ENCODE results near the gene CEP164. TPM values are rescaled to one million over a fixed set of nuclear protein-coding genes. Genes with fewer than 3 reads are reported as not detected.

The CEP164 gene
- total and polyA plus RNA-seq, 2 of the 8 experiments (the other 6 are each of a cell fraction or from before 2014, with no cell fraction given), result 8.4 to 20.8 TPM

DNA sequence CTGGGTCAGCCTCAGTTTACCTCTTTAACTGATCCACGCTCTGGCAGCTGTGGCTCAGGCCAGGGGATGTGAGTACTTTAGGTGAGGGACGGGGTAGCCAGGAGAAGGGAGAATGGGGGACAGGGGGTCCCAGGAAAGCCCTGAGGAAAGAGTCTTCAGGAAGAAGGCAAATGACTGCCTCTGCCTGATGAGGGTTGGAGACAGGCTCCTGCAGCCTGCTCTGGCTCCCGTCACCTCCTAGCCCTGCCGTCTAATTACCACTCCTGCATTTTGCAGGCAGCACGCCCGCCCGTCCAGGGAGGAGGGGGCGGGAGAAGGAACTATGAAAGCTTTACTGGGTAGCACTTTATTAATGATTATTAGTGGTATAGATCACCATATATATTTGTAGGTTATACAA, 116.6 kb downstream of the CEP164 start:
- no peak overlapping the region for H3K14ac ChIP-seq (ENCODE audit: insufficient read length)
- no peak overlapping the region for H3K9ac ChIP-seq (replicated peaks in 1 of 4; ENCODE audit: extremely low read depth in 1 of 4, low read depth in 3 of 4, low read length in 3 of 4)
- TF ChIP-seq RXRA (IDR thresholded peaks at IDR 0.05; ENCODE audit: insufficient read depth, low read depth, low read length) (no peak), KDM1A (IDR thresholded peaks at IDR 0.05; ENCODE audit: borderline replicate concordance, low read length) (no peak), HDAC6 (IDR thresholded peaks at IDR 0.05; ENCODE audit: low read depth, low read length) (no peak), SAP30 (IDR thresholded peaks at IDR 0.05; ENCODE audit: insufficient read depth, insufficient replicate concordance, low read length) (no peak), CTBP2 (IDR thresholded peaks at IDR 0.05; ENCODE audit: borderline replicate concordance, insufficient read depth, insufficient read length, low read length) (no peak), CHD2 (IDR thresholded peaks at IDR 0.05; ENCODE audit: low read length) (no peak), YY1 (IDR thresholded peaks at IDR 0.05; ENCODE audit: low read depth, low read length) (no peak), JUN (IDR thresholded peaks at IDR 0.05; ENCODE audit: low read depth, low read length) (no peak), GTF2F1 (IDR thresholded peaks at IDR 0.05; ENCODE audit: borderline replicate concordance, low read depth, low read length) (no peak), POLR2AphosphoS5 (IDR thresholded peaks at IDR 0.05; ENCODE audit: low read depth, low read length) (no peak), CBX5 (IDR thresholded peaks at IDR 0.05; ENCODE audit: low read depth, low read length) (no peak), BACH1 (IDR thresholded peaks at IDR 0.05; ENCODE audit: low read length) (no peak), POU5F1 (IDR thresholded peaks at IDR 0.05; ENCODE audit: low read depth, low read length) (no peak), RFX5 (IDR thresholded peaks at IDR 0.05; ENCODE audit: borderline replicate concordance, low read depth, low read length) (no peak), SRF (IDR thresholded peaks at IDR 0.05; ENCODE audit: low read depth, low read length) (no peak)

More for the DNA sequence above, 116.6 kb downstream of the CEP164 start:
- no peak overlapping the region for H4K8ac ChIP-seq (ENCODE audit: extremely low read depth, insufficient read depth, low read length)
- 0 out of 2 replicates have a peak overlapping the region, but pooled peaks have one; percentile 98 for H2BK15ac ChIP-seq (ENCODE audit: low read length)
- no peak overlapping the region for H3K4me3 ChIP-seq (ENCODE audit: extremely low read depth in 1 of 4, insufficient read depth in 2 of 4, low read depth in 3 of 4, low read length in 4 of 4)
- no peak overlapping the region for H4K5ac ChIP-seq (ENCODE audit: insufficient read length, low read depth, low read length)
- H2BK5ac ChIP-seq (ENCODE audit: low read depth, low read length), result no peak overlapping the region; the same call in 1 of the 2 replicates
- H3K79me1 ChIP-seq (ENCODE audit: low read depth, low read length), result no peaks in the 10 kb centered on the region
- peaks cover 3% of the 10 kb centered on the region; the same call in 1 of the 2 replicates for H3K23me2 ChIP-seq (ENCODE audit: low read depth, low read length)
- no peak overlapping the region for H2BK20ac ChIP-seq (ENCODE audit: low read length)
- H2BK120ac ChIP-seq (replicated peaks; ENCODE audit: low read depth, low read length), result no peak overlapping the region
- H3K27me3 ChIP-seq (replicated peaks in 1 of 4; ENCODE audit: control insufficient read depth in 3 of 4, extremely low read depth in 1 of 4, insufficient read depth in 3 of 4, low read length in 3 of 4), result peaks cover 0 to 6% (median 0%) of the 10 kb centered on the region in 4 experiments; a peak in 4 of 7 replicates
- H3K23ac ChIP-seq (ENCODE audit: insufficient read length), result no peak overlapping the region
- no peak overlapping the region for H2AFZ ChIP-seq (ENCODE audit: low read length)
- H3K4me1 ChIP-seq (replicated peaks in 1 of 4; ENCODE audit: control insufficient read depth in 3 of 4, insufficient read depth in 4 of 4, low read length in 3 of 4), result peaks cover 0 to 8% (median 1%) of the 10 kb centered on the region in 4 experiments; a peak in 3 of 7 replicates
- H3K18ac ChIP-seq (ENCODE audit: extremely low read depth, low read length), result no peak overlapping the region
- no peak overlapping the region for H3K27ac ChIP-seq (ENCODE audit: low read depth, low read length)
- no peak overlapping the region for H4K91ac ChIP-seq (replicated peaks; ENCODE audit: insufficient read length, low read length)
- CTCF ChIA-PET (ENCODE audit: partially characterized antibody), result interaction anchor here (0.6 to 6.5 kb wide), 62 partner anchors 11 to 503 kb away, joined by 3 to 75 read pairs (median 5); no protein-coding TSS in a partner anchor
- no peaks in the 10 kb centered on the region for H3K9me3 ChIP-seq (ENCODE audit: insufficient read depth in 2 of 2, low read depth in 1 of 2, low read length in 1 of 2)
- no peak overlapping the region for H3K56ac ChIP-seq (replicated peaks; ENCODE audit: insufficient read length, low read depth, low read length)
- DNase-seq (ENCODE audit: low read depth in 1 of 2, low spot score in 2 of 2) (no peak), FAIRE-seq (no peak)
- no peak overlapping the region for H3K4me2 ChIP-seq (ENCODE audit: insufficient read depth in 1 of 2, low read depth in 2 of 2, low read length in 2 of 2)
- H3K36me3 ChIP-seq (ENCODE audit: control insufficient read depth in 2 of 4, insufficient read depth in 4 of 4, low read length in 3 of 4), result no peaks in the 10 kb centered on the region
- WGBS, 2 experiments (ENCODE audit: extremely low coverage in 1 of 2, insufficient coverage in 1 of 2, insufficient read length in 1 of 2, insufficient replicate concordance in 2 of 2, low coverage in 1 of 2, low lambda C conversion rate in 2 of 2, missing lambda C conversion rate in 1 of 2), result 85% methylated on average over 8 of the region's 8 CpGs; no CpG with 5 or more reads in 1 of the 2 experiments
- POLR2A ChIA-PET (ENCODE audit: partially characterized antibody), result interaction anchor here (1.4 to 1.8 kb wide), 2 partner anchors 13 to 58 kb away, joined by 4 read pairs; no protein-coding TSS in a partner anchor
- H2AK5ac ChIP-seq (ENCODE audit: low read depth, low read length), result no peak overlapping the region
- H3K79me2 ChIP-seq (ENCODE audit: control insufficient read depth in 1 of 2, insufficient read depth in 2 of 2, low read length in 2 of 2), result no peaks in the 10 kb centered on the region; a peak in 1 of 4 replicates
- no peak overlapping the region for H2BK12ac ChIP-seq (ENCODE audit: low read depth, low read length)
- H4K20me1 ChIP-seq (replicated peaks in 1 of 2; ENCODE audit: control insufficient read depth in 1 of 2, insufficient read depth in 2 of 2, low read length in 2 of 2), result peaks cover 0 to 5% of the 10 kb centered on the region in 2 experiments
- H3K4ac ChIP-seq (replicated peaks; ENCODE audit: insufficient read length, low read depth, low read length), result no peak overlapping the region
